Thoracic aorta (tissue), 2 donors: ENCODE results near the gene EGFLAM. TPM values are rescaled to one million over a fixed set of nuclear protein-coding genes. Genes with fewer than 3 reads are reported as not detected.
"Not testable (repeated sequence)": the region's sequence is repeated elsewhere in the genome, so short reads cannot be mapped to it uniquely, and the experiment has no call there.

Source experiments
- ATAC-seq: fragments of 150-250 bp; one replicate; pipeline ENCODE4 v1.8.0; 2017; ENCODE audit warnings: low read depth; ENCODE audit not compliant: insufficient number of reproducible peaks, low FRiP score
- DNase-seq: peaks from one replicate; pipeline ENCODE4 v3.0.0-alpha.2; 2020; ENCODE audit warnings: low spot score
- H3K27ac ChIP-seq, 2 donors: fragments of 200-600 bp; sonication (generic); 1 replicate in 1 of 2; 2 replicates in 1 of 2; pipeline ENCODE4 v1.5.1; 2016; ENCODE audit warnings: mild to moderate bottlenecking in 2 of 2, moderate library complexity in 2 of 2
- H3K27me3 ChIP-seq: fragments of 200-600 bp; sonication (generic); replicated peaks from 2 replicates; pipeline ENCODE4 v1.6.0; 2016; ENCODE audit warnings: mild to moderate bottlenecking; ENCODE audit not compliant: insufficient read depth
- H3K36me3 ChIP-seq: fragments of 200-600 bp; sonication (generic); one replicate; pipeline ENCODE4 v1.5.1; 2016
- H3K4me1 ChIP-seq, 2 donors: fragments of 200-600 bp; sonication (generic); 1 replicate in 1 of 2; 2 replicates in 1 of 2; pipeline versions ENCODE4 v1.5.1 to v1.6.0; 2016; ENCODE audit warnings: low read depth in 2 of 2, mild to moderate bottlenecking in 1 of 2; ENCODE audit not compliant: control insufficient read depth in 1 of 2
- H3K4me3 ChIP-seq: fragments of 200-600 bp; sonication (generic); 2 replicates; pipeline ENCODE4 v1.5.1; 2016; ENCODE audit warnings: mild to moderate bottlenecking
- H3K9me3 ChIP-seq: fragments of 200-600 bp; sonication (generic); 2 replicates; pipeline ENCODE4 v1.5.1; 2016
- total RNA-seq, 2 donors: library from RNA; depleted of rRNA; stranded (reverse); fragments of >200 nt; gene quantifications; one replicate each; pipeline versions ENCODE4 v1.1.0 to v1.2.3, GENCODE V29; 2016
- TF ChIP-seq, protein P1 (sequence below): fragments of 200-600 bp; sonication (generic); IDR thresholded peaks from one replicate; pipeline ENCODE4 v1.5.1; 2019; ENCODE audit warnings: antibody characterized with exemption

The EGFLAM gene
- total RNA-seq, 2 donors from 2014 or later: 10.7 to 23.4 TPM

GRCh38 chr5:38330207-38330606, 71.8 kb downstream of the EGFLAM start:
- Histone ChIP-seq H3K27me3 (no peaks in the 10 kb centered on the region), H3K27ac (no peak overlapping the region), H3K4me3 (no peak overlapping the region), H3K9me3 (no peaks in the 10 kb centered on the region), H3K36me3 (no peaks in the 10 kb centered on the region), H3K4me1 (no peaks in the 10 kb centered on the region)
- ATAC-seq (no peak), DNase-seq (no peak)
- TF ChIP-seq, protein P1, sequence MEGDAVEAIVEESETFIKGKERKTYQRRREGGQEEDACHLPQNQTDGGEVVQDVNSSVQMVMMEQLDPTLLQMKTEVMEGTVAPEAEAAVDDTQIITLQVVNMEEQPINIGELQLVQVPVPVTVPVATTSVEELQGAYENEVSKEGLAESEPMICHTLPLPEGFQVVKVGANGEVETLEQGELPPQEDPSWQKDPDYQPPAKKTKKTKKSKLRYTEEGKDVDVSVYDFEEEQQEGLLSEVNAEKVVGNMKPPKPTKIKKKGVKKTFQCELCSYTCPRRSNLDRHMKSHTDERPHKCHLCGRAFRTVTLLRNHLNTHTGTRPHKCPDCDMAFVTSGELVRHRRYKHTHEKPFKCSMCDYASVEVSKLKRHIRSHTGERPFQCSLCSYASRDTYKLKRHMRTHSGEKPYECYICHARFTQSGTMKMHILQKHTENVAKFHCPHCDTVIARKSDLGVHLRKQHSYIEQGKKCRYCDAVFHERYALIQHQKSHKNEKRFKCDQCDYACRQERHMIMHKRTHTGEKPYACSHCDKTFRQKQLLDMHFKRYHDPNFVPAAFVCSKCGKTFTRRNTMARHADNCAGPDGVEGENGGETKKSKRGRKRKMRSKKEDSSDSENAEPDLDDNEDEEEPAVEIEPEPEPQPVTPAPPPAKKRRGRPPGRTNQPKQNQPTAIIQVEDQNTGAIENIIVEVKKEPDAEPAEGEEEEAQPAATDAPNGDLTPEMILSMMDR: no peak

GRCh38 chr5:38331831-38332230, 73.5 kb downstream of the EGFLAM start:
- Histone ChIP-seq H3K27ac (no peak overlapping the region), H3K4me3 (no peak overlapping the region), H3K9me3 (no peaks in the 10 kb centered on the region), H3K4me1 (no peaks in the 10 kb centered on the region), H3K27me3 (no peaks in the 10 kb centered on the region), H3K36me3 (no peaks in the 10 kb centered on the region)
- TF ChIP-seq, protein P1: no peak
- ATAC-seq (no peak), DNase-seq (no peak)

DNA sequence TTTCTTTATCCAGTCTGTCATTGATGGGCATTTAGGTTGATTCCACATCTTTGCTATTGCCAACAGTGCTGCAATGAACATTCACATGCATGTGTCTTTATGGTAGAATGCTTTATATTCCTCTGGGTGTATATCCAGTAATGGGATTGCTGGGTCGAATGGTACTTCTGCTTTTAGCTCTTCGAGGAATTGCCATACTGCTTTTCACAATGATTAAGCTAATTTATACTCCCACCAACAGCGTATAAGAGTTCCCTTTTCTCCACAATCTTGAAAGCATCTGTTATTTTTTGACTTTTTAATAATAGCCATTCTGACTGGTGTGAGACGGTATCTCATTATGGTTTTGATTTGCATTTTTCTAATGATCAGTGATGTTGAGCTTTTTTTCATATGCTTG, 74.8 kb downstream of the EGFLAM start:
- H3K9me3 ChIP-seq, DNase-seq, H3K27me3 ChIP-seq, H3K27ac ChIP-seq, H3K36me3 ChIP-seq, ATAC-seq, H3K4me1 ChIP-seq, H3K4me3 ChIP-seq: not testable (repeated sequence)

DNA sequence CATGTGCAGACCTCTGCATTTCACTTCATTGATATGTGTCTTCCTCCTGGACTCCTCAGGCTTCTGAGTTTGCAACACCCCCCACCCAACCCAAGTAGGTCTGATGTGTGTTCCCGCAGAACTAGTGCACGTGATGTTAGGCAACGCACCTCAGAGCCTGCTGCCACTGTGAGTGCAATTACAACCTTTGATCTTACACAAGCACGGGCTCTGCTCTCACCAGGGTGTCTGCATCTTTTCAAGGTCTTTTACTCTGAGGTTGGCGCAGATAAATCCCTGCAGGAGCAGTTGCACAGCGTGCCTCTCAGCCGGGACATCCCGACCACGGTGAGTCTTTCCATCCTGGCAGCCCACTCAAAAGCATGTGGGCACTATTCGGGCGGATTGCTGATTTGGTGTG, 80.1 kb downstream of the EGFLAM start:
- Histone ChIP-seq H3K36me3 (no peaks in the 10 kb centered on the region), H3K4me3 (no peak overlapping the region), H3K9me3 (no peaks in the 10 kb centered on the region), H3K27me3 (no peaks in the 10 kb centered on the region), H3K27ac (no peak overlapping the region), H3K4me1 (no peaks in the 10 kb centered on the region)
- DNase-seq (no peak), ATAC-seq (no peak)
- TF ChIP-seq, protein P1: no peak

GRCh38 chr5:38339446-38339845, 81.1 kb downstream of the EGFLAM start:
- Histone ChIP-seq H3K27me3 (no peaks in the 10 kb centered on the region), H3K4me3 (no peak overlapping the region), H3K9me3 (no peaks in the 10 kb centered on the region), H3K36me3 (no peaks in the 10 kb centered on the region), H3K4me1 (no peaks in the 10 kb centered on the region), H3K27ac (no peak overlapping the region)
- ATAC-seq (no peak), DNase-seq (no peak)
- TF ChIP-seq, protein P1: no peak

- Histone ChIP-seq H3K4me3 (no peak overlapping the region), H3K27ac (no peak overlapping the region), H3K27me3 (no peaks in the 10 kb centered on the region), H3K4me1 (no peaks in the 10 kb centered on the region), H3K36me3 (no peaks in the 10 kb centered on the region), H3K9me3 (no peaks in the 10 kb centered on the region)
- DNase-seq (no peak), ATAC-seq (no peak)
- TF ChIP-seq, protein P1: no peak
Measured at GRCh38 chr5:38341056-38341455, 82.7 kb downstream of the EGFLAM start.
